ENCODE results near the gene PSME3IP1.
"Not testable (repeated sequence)": the region's sequence is repeated elsewhere in the genome, so short reads cannot be mapped to it uniquely, and the experiment has no call there.

The PSME3IP1 gene

DNA sequence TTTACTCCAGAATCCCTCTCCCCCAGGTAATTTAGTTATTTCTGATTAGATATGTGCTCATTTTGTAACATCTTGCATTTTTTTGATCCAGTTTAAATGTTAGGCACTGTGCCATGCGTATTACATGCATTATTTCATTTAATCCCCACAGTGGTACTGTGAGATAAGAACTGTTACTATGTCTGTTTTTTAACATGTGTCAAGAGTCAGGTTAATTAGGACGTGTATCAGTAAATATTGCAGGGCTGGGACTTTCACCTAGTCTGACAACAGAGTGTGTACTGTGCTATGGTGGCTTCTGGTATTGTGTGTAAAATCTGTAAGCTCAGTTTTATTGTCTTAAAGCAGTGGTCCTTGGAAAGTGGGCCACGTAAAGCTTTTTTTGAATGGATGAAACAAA is 10.9 kb upstream of the PSME3IP1 start:
- no peak for DNase-seq (ENCODE audit: low spot score)

DNA sequence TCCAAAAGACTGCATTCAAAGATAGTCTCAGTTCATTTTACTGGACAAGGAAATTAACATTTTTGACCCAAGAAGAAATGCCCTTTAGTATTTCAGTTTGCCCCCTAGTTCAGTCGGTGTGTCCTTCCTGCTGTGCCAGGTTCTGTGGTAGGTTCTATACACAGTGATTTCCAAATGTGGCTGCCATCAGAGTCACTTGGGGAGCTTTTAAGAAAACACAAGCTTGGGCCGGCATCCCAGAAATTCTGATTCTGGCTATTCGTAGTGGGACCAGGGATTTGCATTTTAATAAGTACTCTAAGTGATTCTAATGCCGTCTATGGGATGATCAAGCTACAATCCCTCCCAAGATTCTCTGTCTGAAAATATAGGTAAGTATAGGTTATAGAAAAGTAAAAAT is 10.4 kb upstream of the PSME3IP1 start:
- no peak for DNase-seq (ENCODE audit: low spot score)

DNA sequence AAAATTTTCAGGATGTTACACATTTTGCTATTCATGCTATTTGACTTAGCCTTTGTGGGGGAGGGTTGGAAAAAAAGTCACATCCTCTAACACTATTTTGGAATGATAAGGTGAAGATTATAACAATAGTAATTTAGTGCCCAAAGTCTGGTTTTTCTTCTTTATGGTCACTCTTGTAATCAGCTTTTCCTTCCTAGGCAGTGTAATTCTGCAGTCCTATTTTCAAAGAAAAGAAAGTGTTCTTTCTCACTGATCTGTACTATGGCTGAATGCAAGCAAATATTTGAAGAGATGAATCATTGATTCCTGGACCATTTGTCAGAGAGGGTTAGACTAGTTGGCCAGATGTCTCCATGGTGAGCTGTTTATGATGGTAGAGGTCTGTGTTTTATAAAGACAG is 8.7 kb upstream of the PSME3IP1 start:
- DNase-seq (ENCODE audit: low spot score): peak; percentile 96

DNA sequence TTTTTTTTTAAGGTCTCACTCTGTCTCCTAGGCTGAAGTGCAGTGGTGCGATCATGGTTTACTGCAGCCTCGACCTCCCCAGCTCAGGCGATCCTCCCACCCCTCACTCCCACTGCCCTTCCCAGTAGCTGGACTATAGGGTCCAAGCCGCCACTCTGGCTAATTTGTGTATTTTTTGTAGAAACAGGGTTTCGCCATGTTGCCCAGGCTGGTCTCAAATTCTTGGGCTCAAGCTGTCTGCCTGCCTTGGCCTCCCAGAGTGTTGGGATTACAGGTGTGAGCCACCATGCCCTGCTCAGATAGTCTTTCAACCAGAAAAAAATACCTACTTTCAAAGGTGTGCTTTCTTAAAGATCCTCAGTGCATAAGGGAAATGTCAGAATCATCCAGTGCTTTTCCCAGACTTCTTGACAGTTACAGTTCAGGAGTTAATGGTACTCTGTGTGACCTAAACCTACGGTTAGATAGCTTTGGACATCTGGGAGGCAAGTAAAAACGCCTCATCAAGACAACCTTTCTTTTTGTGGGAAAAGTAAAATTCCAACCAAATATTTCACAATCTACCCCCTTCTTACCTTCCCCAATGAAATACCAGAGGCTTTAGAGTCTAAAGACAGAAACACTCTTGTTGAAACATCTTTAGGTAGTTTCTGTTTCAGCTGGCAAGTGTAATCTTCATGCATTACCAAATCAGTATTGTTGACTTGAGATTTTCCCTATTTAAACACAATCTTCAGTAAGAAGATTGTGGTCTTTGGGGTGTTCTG is 7.1 kb upstream of the PSME3IP1 start:
- DNase-seq (ENCODE audit: low spot score): no peak

DNA sequence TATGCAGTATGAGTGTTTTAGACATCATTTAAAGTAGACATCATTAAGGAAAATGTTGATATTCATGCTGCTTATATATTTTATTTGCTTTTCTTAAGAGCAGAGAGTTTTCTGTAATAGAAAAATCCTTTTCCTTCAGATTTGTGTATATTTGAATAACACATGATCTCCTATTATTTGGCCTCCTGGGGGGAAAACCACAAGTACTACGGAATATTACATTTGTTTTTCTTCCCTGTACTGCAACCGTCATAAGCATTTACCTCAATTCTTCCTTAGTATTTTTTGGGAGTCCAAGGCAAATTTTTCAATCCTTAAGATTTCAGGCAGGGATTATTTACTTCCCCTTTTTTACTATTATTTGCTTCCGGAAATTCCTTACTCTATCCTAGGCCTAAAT is 6.3 kb upstream of the PSME3IP1 start:
- no peak for DNase-seq (ENCODE audit: low spot score)

DNA sequence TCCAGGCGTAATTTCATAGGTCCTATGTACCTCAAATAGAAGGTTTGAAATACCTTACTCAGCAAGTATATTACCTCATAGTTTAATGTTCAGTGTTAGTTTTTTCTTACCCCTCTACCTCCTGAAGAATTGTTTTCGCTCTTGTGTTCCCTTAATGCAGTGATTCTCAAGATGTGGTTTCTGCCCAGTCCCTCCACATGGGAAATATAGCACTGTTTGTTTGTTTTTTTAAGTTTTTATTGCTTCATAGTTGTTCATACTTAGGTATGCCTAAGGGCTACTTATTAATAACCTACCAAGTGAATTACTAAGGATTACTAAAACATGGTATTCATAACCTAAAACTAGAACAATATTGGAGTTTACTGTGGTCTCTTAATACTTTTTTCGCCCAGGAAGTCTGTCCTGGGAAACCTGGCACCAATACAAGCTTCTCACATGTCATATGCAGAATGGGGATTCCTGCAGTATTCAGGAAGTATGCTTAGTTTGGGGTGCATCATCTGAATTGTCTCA is 5.3 kb upstream of the PSME3IP1 start:
- DNase-seq (ENCODE audit: low spot score): peak; percentile 44

DNA sequence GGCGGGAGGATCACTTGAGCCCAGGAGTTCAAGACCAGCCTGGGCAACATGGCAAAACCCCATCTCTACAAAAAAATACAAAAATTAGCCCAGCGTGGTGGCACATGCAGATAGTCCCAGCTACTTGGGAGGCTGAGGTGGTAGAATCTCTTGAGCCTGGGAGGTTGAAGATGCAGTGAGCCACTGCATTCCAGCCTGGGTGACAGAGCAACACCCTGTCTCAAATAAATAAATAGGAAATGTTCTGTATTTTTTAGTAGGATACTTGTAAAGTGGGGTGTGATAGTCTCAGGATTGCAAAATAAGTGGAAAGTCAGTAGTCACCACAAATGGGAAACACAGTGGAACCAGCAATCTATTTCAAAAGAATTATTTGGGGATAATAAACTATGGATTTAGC is 4.3 kb upstream of the PSME3IP1 start:
- no peak for DNase-seq (ENCODE audit: low spot score)

DNA sequence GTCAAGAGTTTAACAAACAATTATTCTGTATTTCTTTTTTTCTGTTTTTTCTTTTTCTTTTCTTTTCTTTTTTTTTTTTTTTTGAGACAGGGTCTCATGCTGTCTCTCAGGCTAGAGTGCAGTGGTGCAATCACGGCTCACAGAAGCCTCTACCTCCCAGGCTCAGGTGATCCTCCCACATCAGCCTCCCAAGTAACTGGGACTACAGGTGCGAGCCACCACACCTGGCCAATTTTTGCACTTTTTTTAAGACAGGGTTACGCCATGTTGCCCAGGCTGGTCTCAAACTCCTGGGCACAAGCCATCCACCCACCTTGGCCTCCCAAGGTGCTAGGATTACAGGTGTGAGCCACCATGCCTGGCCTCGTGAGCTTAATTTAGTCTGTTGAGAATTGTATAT is 3.7 kb upstream of the PSME3IP1 start:
- DNase-seq (ENCODE audit: low spot score): not testable (repeated sequence)

DNA sequence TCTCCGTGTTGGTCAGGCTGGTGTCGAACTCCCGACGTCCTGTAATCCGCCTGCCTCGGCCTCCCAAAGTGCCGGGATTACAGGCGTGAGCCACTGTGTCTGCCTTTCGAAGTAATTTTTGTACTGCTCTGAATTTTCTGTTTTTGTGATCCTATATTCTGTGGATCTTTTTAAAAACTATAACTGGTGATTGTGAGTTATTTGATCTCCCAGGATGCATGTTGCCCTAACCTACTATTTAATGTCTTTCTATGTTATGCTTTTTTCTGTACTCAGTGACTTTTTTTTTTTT is 2.8 kb upstream of the PSME3IP1 start:
- no peak for DNase-seq (ENCODE audit: low spot score)

DNA sequence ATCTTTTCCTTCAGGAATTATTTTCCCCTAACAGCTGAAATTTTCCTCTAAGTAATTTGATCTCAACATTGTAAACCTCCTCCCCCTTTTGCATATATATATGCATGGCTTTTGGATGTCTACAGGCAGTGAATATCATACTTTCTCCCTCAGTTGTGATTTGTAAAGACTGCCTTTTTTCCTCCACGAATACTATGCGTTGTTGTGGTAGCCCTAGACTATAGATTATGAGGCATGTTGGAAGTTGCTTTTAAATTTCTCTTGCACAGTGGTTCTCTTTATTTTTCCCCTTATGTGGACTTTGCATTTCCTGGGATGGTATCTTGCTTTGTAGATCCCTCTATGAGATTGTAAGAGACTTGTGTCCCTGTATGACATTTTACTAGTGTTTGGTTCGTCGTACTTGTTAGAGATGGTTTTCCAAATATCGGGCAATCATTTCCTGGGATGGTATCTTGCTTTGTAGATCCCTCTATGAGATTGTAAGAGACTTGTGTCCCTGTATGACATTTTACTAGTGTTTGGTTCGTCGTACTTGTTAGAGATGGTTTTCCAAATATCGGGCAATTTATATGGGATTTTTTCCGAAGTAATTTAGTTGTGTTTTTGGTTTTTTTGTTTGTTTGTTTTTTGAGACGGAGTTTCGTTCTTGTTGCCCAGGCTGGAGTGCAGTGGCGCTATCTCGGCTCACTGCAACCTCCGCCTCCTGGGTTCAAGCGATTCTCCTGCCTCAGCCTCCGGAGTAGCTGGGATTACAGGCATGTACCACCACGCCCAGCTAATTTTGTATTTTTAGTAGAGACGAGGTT is 2.3 kb upstream of the PSME3IP1 start:
- not testable (repeated sequence) for DNase-seq (ENCODE audit: low spot score)

DNA sequence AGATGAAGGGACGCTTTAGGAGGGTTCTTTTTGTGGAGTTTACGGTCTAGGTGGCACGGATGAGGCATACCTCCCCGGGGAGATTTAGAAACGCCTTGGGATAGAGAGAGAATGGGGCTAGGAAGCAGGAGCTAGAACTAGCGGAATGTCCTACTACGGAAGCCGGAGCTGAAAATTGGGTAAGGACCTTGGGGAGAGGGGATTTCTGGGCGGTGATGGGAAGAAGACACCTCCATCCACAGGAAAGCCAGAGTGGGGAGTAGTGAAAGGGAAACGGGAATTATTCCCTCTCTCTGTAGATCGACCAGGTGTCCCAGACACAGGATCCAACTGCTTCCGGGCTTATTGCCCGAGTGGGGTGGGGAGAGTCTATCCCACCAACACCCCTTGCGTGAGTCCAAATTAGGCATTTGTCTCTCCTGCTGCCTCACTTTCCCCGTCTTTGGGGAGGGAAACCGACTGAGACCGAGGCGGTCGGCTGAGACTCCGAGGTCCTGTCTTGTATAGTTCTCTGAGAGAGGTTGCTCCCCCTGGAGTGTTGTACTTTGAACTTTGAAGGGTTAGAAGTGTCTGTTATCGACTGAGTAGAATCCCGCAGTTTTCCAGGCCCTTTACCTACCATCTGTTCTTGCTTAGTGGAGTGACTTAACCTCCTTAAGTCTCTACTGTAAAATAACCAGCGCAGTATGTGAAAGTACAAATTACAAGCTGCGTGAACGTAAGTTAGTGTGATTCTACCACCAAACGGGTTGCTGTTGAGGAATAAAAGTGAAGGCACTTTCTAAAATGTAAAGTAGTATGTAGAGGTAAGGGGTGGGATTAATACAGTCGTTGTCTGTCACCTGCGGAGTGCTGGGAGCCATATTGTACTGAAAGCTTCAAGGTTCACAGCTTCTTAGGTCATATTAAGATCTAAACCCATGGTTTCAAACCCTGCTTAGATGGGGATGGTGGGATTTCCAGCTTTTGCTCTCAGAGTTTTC is 1.3 kb upstream of the PSME3IP1 start:
- DNase-seq (ENCODE audit: low spot score): peak; percentile 58

DNA sequence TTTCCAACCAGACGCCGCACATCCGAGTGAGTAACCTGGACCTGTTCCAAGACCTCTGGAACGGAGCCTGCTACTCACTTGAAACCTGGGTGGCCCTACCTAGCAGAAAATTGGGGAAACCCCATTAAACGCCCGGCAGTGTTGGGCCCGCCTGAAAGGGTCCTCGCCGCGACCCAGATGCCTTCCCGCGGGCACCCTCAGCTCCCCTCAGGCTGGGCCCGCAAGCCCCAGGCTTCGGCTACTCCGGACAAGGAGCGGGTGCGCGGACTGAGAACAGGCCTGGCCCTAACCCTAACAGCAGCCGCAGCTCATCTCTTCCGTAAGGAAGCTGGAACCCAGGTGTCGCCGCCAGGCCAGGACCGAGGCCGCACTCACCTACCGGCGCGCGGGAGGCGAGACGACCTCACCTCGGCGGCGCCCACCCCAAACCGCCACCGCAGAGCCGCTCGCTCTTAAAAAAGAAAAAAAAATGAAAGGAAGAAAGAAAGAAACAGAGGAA is 344 bp downstream of the PSME3IP1 start:
- peak; percentile 82 for DNase-seq (ENCODE audit: low spot score)

DNA sequence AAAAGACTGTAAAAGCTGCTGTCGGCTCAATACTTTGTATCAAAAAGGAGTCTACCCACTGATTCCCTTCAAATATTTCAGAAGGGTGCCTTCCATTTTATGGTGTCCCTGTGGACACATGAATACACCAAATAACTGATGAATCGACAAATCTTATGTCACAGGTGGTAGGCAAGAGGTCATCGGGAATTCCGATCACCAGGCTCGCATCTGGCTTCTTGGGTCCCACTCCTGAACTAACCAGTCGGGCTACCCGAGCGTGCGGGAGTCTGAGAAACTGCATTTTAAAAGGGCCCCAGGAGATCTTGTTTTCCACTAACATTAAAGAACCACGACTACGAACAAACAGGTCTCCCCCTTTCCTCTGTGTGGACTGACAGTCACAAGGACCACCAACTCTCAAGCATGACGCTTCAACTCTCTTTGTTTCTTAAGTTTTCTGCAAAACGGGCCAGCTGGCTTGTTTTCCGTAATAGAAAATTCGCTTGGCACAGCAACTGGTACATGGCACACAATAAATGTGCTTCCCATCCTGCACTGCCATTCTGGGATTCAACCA is 873 bp downstream of the PSME3IP1 start:
- DNase-seq (ENCODE audit: low spot score): peak; percentile 35

DNA sequence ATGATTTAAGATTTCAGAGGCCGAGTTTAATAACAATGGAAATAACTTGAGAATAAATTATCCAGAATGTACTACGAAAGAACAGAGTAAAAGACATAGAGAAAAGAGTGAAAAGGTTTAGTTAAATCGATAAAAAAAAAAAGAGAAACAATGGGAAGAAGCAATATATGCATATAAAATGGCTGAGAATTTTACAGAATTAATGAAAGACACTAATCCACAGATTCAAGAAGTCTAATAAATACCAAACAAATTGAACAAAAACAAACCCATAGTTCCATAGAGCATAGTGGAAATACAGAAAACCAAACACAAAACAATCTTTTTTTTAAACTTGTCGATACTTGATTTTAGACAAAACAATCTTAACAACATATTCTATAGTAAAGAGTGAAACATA is 1.7 kb downstream of the PSME3IP1 start:
- no peak for DNase-seq (ENCODE audit: low spot score)

DNA sequence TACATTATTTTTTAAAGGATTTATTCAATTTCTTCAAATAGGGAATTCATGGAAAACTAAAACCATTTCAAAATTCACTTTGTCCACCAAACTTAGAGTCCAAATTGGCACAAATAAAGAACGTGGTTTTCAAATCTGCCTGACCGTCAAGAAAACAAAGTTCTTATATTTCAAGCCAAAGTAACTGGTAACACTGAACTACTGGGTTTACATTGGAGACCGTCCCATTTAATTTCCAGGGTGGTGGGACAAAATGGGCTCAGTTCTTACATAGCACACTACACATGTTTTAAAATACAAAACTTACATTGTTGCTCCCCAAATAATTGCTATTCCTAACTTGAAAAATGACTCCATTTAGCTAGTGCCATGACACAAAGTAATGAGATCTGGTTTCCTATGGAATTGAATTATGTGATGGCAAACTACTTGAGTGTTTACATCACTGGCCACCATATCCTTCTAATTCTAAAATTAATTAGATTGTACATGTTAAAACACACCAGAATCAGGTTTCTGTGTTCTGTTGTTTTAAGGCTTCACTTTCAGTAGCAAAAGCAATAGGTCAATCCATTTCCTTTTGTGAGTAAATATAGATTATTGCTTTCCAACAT is 6.5 kb downstream of the PSME3IP1 start:
- no peak for DNase-seq (ENCODE audit: low spot score)

DNA sequence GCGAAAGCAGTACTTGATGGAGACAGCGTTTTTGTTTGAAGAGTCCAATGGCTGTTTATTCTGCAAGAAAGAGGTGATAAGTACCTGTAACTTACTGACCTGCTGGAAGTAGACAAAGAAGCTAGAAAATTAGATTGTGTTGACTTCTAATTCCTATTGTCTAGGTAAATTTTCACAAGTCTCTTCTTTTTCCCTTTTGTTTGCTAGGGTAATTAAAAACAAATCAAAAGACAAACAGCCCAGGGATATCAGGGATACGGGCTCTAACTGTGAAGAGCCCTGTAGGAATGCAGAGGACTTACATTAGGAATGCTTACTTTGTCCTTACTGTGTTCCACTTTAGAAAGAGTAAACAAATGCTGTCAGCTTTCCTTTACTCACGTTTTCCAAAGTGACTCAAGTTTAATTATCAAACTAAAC is 7.0 kb downstream of the PSME3IP1 start:
- no peak for DNase-seq (ENCODE audit: low spot score)

DNA sequence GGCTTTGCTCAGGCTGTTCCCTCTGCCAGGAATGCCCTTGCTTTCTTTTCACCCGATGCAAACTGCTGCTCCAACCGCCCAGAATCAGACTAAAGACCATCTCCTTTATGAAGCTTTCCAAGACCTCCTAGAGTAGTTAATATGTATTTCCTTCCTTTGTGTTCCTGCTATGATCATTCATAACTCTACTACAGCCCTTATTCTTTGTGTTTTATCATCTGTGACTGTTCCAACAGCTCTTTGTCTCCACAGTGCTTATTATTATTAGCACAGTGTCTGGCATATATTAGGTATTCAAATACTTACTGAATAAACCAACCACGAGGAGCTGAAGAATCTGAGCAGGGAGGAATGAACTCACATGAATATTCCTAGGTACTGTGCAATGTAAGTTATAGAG is 7.6 kb downstream of the PSME3IP1 start:
- DNase-seq (ENCODE audit: low spot score): no peak

DNA sequence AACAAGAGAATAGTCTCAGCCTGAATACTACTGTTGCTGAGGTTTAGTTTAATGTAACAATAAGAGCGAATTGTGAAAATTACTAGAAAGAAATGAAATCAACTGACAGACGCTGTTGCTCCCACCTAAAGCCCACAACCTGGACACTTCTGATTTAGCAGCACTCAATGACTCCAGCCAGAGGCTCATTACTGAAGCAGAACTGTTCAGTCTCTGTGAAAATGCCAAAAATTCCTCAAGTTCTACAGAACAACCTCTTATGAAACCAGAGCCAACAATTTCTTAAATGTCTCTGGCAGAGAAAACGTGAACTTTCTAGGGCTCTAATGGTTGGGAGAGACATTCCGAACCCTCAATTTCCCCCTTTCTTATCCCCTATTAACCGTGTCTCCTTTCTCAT is 9.9 kb downstream of the PSME3IP1 start:
- no peak for DNase-seq (ENCODE audit: low spot score)

DNA sequence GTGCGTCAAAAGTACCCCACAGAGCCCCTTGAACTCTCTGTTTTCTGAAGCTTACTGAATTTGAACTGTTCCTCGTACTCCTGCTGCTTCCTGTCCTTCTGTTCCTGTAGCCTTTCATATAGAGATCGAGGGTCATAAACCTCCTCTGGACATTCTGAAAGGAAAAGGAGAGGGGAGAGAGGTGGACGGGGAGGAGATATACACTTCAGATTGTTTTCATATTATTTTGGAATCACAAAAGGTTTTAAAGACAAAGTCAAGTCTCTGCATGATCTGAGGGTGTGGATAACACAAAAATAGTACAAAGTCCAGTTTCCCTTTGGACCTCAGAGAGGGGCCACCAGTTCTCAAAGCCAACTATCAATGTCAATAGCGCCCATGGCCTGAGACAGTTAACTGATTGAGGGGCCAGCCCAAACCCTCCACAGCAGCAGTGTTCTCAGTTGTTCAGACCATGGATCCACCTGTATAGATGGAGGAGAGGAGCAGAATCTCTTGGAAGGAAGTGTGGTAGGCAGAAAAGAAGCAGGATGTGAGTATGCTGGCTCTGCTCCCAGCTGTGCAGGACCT is 13.0 kb downstream of the PSME3IP1 start:
- DNase-seq (ENCODE audit: low spot score): no peak

DNA sequence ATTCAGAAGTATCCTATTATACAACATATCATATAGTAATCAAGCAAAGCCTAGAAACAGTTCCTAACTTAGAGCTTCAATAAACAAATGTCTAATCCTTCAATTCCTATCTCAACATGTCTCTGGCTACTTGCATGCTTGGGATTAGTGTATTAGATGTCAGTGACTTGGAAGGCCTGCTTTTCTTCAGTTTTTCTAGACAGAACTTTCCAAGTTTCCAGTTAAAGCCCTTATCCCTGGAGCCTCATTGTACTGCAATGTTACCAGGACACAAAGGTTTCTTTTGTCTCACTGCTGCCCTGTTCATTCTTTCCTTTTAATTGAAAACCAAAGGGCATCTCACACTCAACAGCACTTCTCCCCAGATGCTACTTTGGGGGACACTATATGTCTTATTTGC is 16.5 kb downstream of the PSME3IP1 start:
- no peak for DNase-seq (ENCODE audit: low spot score)

DNA sequence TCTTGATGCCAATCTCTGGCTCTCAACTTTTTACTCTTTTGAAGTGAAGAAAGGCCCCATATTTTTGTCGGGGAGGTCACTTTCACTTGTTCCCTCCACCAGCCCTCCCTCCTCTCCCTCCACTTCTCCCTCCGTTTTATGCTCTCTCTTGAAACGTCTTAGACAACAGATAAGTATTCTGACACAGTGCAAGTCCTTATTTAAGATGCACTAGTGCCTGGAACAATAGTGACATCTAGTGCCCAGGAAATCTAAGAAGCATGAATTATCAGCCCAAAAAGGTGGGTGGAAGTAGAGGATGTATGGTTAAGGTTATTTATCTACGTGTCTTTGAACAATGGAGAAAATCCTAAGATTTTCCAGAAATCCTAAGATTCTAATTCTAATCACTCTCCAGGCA is 17.9 kb downstream of the PSME3IP1 start:
- peak; percentile 72 for DNase-seq (ENCODE audit: low spot score)
